SW 1271 (cell line): ENCODE results near the gene ADRA1B.
A peak's percentile ranks its signal among the peaks of the same experiment; 100 is the strongest.
"Not testable (repeated sequence)": the region's sequence is repeated elsewhere in the genome, so short reads cannot be mapped to it uniquely, and the experiment has no call there.

ENCODE experiments used
- DNase-seq, 2 experiments: peaks; one replicate each; lab custom pipeline; 2025; lab: John Stamatoyannopoulos, UW

ADRA1B gene

GRCh38 chr5:159969966-159970365, 53.7 kb downstream of the ADRA1B start:
- DNase-seq = no peak

- peak in 1 of 2 experiments; percentile 17 for DNase-seq
Measured at GRCh38 chr5:159971038-159971437, 54.8 kb downstream of the ADRA1B start.

- no peak for DNase-seq
Measured at GRCh38 chr5:159971514-159971913, 55.2 kb downstream of the ADRA1B start.

GRCh38 chr5:159971931-159972461, 55.7 kb downstream of the ADRA1B start:
- no peak for DNase-seq

GRCh38 chr5:159972538-159973362, 56.5 kb downstream of the ADRA1B start:
- no peak for DNase-seq

- DNase-seq = peak; percentile 66 to 89
Measured at GRCh38 chr5:159975462-159976019, 59.3 kb downstream of the ADRA1B start.

- DNase-seq = no peak
Measured at GRCh38 chr5:159976921-159977320, 60.6 kb downstream of the ADRA1B start.

GRCh38 chr5:159978358-159978757, 62.1 kb downstream of the ADRA1B start:
- DNase-seq = no peak

- DNase-seq = no peak
Measured at GRCh38 chr5:159982421-159983173, 66.3 kb downstream of the ADRA1B start.

GRCh38 chr5:159987031-159987674, 70.9 kb downstream of the ADRA1B start:
- DNase-seq = peak; percentile 60 to 65

- DNase-seq = peak in 1 of 2 experiments; percentile 47
Measured at GRCh38 chr5:159990506-159990905, 74.2 kb downstream of the ADRA1B start.

- DNase-seq = no peak
Measured at GRCh38 chr5:159992566-159992965, 76.3 kb downstream of the ADRA1B start.

GRCh38 chr5:159993194-159993593, 76.9 kb downstream of the ADRA1B start:
- no peak for DNase-seq

- no peak for DNase-seq
Measured at GRCh38 chr5:159995907-159996306, 79.6 kb downstream of the ADRA1B start.

- DNase-seq = no peak
Measured at GRCh38 chr5:160001457-160001856, 85.2 kb downstream of the ADRA1B start.

- DNase-seq = no peak
Measured at GRCh38 chr5:160007514-160007913, 91.2 kb downstream of the ADRA1B start.

GRCh38 chr5:160008529-160008876, 92.2 kb downstream of the ADRA1B start:
- DNase-seq = not testable (repeated sequence)

GRCh38 chr5:160008877-160009590, 92.8 kb downstream of the ADRA1B start, which contains the start of gene TTC1:
TSS of gene TTC1 (plus strand) at chr5:160009139. CDS start at chr5:160010529, 1,390 bp downstream.
- peak; percentile 98 to 99 for DNase-seq

GRCh38 chr5:160009591-160009989, 93.3 kb downstream of the ADRA1B start:
- no peak for DNase-seq

GRCh38 chr5:160011471-160011870, 95.2 kb downstream of the ADRA1B start:
- no peak for DNase-seq

GRCh38 chr5:160014197-160014596, 97.9 kb downstream of the ADRA1B start:
- DNase-seq = not testable (repeated sequence)
